ENCODE results near the gene SLC17A9.

DNA sequence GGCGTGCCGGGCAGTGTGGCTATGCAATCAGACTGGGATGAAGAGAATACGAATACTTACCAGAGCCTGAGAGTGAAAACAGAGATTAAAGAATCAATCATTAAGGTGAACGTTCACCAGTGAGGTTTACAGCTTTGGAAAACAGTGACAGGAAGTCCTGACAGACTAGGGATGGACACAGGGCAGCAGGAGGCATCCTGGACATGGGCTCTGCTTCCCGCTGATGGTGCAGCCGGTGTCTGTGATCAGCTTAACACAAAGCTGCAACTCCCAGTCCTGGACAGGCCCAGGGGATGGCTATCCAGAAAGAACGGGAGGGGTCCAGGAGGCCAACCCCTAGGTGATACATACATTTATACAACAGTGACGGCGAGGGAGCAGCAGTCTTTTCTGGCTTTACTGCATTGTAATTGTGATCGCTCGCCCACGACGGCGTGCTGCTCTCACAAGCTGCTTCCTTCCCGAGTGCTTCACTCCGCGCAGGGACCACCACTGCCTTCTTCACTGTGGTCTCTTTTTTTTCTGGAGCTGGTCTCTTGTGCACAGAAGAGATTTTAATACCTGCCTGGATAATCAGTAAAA, 46.9 kb upstream of the SLC17A9 start:
- no peak for TF ChIP-seq CTCF (IDR thresholded peaks at IDR 0.05)
- no peak for TF ChIP-seq POLR2A (IDR thresholded peaks at IDR 0.05)

Measured in adrenal gland (tissue), 5 donors.